C4-2B (cell line): ENCODE data around the gene VCY.
"Not testable (repeated sequence)": the region's sequence is repeated elsewhere in the genome, so short reads cannot be mapped to it uniquely, and the experiment has no call there.

Source experiments
- H3K27ac ChIP-seq: fragments of 450-650 bp; 2 replicates; pipeline ENCODE4 v1.5.1; 2017

Gene VCY

DNA sequence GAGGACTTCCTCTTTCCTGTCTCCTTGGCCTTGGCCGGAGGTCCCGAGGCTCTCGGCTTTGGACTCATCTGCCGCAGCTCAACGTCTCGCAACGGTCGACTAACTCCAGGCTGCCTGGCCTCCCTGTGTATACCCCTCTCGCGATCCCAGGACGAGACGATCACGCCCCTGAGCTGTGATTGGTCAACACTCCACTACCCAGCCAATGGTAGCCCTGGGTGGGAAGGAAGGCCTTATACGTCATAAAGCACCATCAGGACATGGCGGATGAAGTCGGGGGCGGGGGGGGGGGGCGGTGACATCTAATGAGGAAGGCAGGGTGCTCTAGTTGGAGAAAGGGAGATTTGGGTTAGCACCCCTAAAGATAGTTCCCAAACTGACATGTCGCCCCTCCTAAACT lies at the start of gene VCY:
Gene VCY (minus strand): TSS at position 101 of the 400 bp plus-strand sequence. CDS start 33 bp downstream, at position 68.
- not testable (repeated sequence) for H3K27ac ChIP-seq

DNA sequence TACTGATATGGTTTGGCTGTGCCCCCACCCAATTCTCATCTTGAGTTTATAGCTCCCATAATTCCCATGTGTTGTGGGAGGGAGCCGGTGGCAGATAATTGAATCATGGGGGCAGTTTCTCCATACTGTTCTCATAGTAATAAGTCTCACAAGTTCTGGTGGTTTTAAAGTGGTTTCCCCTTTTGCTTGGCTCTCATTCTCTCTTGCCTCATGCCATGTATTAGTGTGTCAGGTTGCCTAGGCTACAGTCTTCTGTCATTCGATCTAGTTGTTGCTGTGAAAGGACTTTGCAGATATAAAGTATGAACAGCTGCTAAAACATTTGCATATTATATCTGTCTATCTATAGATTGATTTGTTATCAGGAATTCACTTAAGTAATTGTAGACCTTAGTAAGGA lies 44.1 kb upstream of the VCY start:
- not testable (repeated sequence) for H3K27ac ChIP-seq

DNA sequence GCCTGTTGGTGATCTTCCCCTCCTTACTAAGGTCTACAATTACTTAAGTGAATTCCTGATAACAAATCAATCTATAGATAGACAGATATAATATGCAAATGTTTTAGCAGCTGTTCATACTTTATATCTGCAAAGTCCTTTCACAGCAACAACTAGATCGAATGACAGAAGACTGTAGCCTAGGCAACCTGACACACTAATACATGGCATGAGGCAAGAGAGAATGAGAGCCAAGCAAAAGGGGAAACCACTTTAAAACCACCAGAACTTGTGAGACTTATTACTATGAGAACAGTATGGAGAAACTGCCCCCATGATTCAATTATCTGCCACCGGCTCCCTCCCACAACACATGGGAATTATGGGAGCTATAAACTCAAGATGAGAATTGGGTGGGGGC lies 25.6 kb upstream of the VCY start:
- not testable (repeated sequence) for H3K27ac ChIP-seq

DNA sequence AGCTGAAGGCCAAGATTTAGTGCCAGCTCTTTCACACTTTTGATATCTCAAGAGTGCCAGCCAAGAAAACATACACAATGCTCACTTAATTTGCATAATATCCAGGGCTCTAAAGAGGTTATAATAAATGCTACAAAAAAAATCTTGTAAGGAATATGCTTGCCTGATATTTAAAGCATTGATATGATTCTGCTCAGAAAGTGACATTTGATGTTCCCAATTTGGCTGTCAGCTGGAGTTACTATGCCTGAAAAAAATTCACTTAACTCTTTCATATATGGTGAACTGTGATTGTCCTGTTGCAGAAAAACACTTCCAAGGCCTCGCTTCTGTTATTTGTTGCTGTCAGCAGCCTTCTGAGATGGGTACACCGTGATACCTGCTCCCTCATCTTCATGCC lies 43.9 kb downstream of the VCY start:
- H3K27ac ChIP-seq: not testable (repeated sequence)
